Caki2 (cell line): ENCODE data around the gene OR4F6. TPM values are rescaled to one million over a fixed set of nuclear protein-coding genes. Genes with fewer than 3 reads are reported as not detected.
"Not testable (repeated sequence)": the region's sequence is repeated elsewhere in the genome, so short reads cannot be mapped to it uniquely, and the experiment has no call there.

Source experiments
- DNase-seq: peaks from one replicate; pipeline ENCODE4 v3.0.0-alpha.2; 2015; ENCODE audit warnings: low read depth
- in situ Hi-C: cut with HindIII; loops from 2 replicates; pipeline ENCODE4 v1.10.0; 2016; ENCODE audit warnings: low sequenced_read_pairs, low pct_unique_long_range_greater_than_20kb, mixed read lengths
- total RNA-seq: library from RNA; depleted of rRNA; stranded (reverse); fragments of >200 nt; shearing (Covaris generic); gene quantifications from 2 replicates; pipeline ENCODE4 v1.2.3, GENCODE V29; 2014; ENCODE audit warnings: low replicate concordance; rRNA removed

OR4F6 gene
- total RNA-seq: not detected in 2 replicates

- in situ Hi-C loops: no loop called here
- no peak for DNase-seq
These were observed at the start of gene OR4F6 for GRCh38 chr15:101803209-101803608. Gene OR4F6 (plus strand): TSS chr15:101803509. CDS start chr15:101805720, 2,211 bp downstream.

GRCh38 chr15:101764669-101765339, 38.5 kb upstream of the OR4F6 start:
- DNase-seq: peak; percentile 13
- in situ Hi-C loops: not testable (repeated sequence)

DNA sequence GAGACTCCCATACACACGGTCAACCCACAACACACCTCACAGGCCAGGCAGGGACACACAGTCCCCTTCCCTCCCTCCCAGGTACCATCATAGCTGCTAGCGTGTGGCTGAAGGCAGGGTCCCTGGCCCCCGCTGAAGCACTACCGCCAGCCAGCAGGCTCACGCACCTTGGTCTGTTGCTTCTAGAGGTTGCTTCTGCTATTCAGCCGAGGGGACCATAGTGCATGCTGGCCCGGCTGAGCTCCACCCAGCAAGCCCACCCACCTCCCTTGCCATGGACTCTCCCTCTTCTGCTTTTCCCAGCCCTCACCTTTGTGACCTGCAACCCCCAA, 38.0 kb upstream of the OR4F6 start:
- in situ Hi-C loops, DNase-seq: not testable (repeated sequence)

- in situ Hi-C loops: no loop called here
- no peak for DNase-seq
These were observed 37.4 kb upstream of the OR4F6 start for GRCh38 chr15:101765772-101766456.

- in situ Hi-C loops, DNase-seq: not testable (repeated sequence)
These were observed 36.1 kb upstream of the OR4F6 start for GRCh38 chr15:101767083-101767640.

DNA sequence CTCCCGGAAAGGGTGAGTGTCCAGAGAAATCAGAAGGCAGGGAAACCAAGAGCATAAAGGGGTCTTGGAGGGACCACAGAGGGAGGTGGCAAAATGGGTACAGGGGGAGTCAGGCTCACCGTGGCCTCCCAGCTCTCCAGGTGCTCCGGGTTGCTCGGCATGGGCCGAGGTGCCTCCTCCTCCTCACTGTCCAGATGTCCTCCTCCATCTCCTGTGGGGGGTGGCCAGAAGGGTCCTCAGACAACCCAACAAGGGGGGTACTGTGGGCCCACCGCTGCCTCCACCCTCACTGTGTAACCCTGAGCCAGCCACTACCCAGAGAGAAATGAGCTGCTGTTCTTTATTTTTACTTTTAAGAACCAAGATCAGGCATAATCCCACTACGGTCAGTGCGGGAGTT, 30.4 kb upstream of the OR4F6 start:
- no peak for DNase-seq
- in situ Hi-C loops: no loop called here

GRCh38 chr15:101773496-101774100, 29.7 kb upstream of the OR4F6 start:
- in situ Hi-C loops: no loop called here
- DNase-seq: no peak

- in situ Hi-C loops: no loop called here
- no peak for DNase-seq
These were observed 28.2 kb upstream of the OR4F6 start for GRCh38 chr15:101775136-101775535.

- in situ Hi-C loops, DNase-seq: not testable (repeated sequence)
These were observed 24.7 kb upstream of the OR4F6 start for GRCh38 chr15:101778576-101778975.

- in situ Hi-C loops: not testable (repeated sequence)
These were observed 23.1 kb upstream of the OR4F6 start for GRCh38 chr15:101780225-101780624.

DNA sequence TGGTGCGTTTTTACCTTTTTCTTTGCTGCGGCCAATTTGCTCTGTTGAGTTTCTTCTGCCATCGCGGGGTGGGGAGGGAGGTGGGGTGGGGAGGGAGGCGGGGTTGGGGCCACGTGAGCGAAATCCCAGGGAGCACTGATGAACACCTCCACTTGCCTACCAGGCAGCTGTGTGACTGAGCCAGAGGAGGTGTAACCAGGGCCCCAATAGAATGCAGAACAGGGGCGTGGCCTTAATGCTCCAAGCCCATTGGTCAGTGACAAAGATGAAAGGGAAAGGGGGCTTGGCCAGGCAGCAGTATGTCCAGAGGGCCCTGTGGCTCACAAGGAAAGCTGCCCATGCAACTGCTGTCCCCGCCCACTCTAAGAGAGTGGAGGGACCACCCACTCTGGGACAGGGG, 21.4 kb upstream of the OR4F6 start:
- peak; percentile 37 for DNase-seq
- in situ Hi-C loops: no loop called here

More at GRCh38 chr15:101780225-101780624, 23.1 kb upstream of the OR4F6 start:
- DNase-seq: not testable (repeated sequence)

DNA sequence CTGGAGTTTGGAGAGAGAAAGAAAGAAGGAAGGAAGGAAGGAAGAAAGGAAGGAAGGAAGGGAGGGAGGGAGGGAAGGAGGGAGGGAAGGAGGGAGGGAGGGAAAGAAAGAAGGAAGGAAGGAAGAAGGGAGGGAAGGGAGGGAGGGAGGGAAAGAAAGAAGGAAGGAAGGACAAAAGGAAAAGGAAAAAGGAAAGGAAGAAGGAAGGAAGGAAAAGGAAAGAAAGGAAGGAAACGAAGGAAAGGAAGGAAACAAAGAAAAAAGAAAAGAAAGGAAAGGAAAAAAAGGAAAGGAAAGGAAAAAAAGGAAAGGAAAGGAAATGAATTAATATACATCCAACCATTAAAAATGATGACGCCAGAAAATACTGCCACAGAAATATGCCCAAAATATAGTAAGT, 18.7 kb upstream of the OR4F6 start:
- in situ Hi-C loops: no loop called here

DNA sequence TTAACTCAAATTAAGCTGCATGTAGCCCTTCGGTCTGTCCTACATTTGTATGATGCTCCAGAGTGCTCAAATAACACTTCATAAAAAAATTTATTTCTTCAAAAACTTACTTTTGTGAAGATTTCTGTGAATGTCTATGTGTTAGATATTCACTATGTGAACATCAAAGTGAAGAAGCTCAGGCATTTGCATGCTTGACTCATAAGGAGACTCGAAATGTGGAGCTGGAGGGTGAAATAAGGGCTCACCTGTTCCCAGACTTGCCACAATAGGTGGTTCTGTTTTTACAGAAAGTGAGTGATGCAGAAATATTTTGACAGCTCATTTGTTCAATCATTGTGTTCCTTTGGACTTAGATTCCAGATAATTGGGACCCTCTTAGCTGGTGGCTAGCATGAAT, 16.9 kb upstream of the OR4F6 start:
- DNase-seq, in situ Hi-C loops: not testable (repeated sequence)

More for the DNA sequence above, 18.7 kb upstream of the OR4F6 start:
- no peak for DNase-seq

GRCh38 chr15:101788001-101788400, 15.3 kb upstream of the OR4F6 start:
- in situ Hi-C loops, DNase-seq: not testable (repeated sequence)

DNA sequence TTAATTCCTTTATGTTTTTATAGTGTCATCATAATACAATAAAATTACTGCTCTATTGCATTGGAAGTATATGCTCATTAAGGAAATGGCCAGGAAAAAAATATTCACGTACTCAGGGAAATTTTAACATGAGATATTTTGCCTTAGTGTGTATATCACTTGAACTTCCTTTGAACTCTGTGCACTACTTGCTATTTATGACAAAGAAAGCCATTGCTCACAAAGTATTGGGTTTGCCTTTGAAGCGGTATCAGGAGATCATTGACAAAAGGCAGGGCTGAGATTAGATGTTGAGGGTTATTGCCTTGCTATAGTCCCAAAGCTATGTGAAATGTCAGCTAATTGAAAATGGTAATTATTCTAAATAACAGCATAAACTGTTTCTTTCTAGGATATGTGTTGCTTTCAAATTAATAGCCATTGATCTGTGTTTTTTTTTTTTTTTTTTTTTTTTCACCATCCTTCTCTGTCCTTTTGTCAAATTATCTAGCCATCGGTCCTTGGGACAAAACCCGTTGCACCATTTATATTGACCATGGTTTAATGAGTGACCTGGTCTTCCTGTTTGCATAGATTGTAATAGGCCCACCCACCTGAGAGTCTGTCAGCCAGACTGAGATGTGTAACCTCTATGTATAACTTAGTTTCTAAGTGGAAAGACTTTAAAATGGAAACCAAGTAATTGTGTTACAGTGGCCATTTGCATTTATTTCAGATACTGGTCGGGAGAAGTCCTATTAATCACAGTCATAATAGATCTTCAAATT, 14.6 kb upstream of the OR4F6 start:
- DNase-seq, in situ Hi-C loops: not testable (repeated sequence)

DNA sequence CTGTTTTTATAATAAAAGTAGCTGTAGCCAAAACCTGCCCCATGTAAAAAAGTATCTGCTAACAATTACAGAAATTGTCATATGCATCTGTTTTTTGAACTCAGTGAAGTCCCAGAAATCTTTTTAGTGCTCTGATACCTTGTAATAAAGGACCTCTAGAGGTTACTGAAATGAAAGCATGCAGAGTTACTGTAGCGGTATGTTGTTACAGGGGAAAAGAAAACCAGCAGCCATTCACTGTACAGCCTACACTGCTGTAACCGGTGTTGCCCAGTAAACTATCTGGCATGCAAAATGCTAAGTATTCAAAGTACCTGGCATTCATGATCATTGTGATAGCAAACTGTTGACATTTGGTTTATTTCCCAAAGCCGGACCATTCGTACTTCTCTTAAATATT, 12.6 kb upstream of the OR4F6 start:
- not testable (repeated sequence) for DNase-seq

GRCh38 chr15:101793981-101794380, 9.3 kb upstream of the OR4F6 start:
- in situ Hi-C loops, DNase-seq: not testable (repeated sequence)

More for the DNA sequence above, 12.6 kb upstream of the OR4F6 start:
- in situ Hi-C loops: not testable (repeated sequence)

GRCh38 chr15:101795455-101795854, 7.9 kb upstream of the OR4F6 start:
- DNase-seq: no peak
- in situ Hi-C loops: no loop called here
